ENCODE data around the gene RACK1.
"Not testable (repeated sequence)": the region's sequence is repeated elsewhere in the genome, so short reads cannot be mapped to it uniquely, and the experiment has no call there.

RACK1 gene

GRCh38 chr5:181233088-181233800 lies 10.5 kb downstream of the RACK1 start:
- no peak for DNase-seq

GRCh38 chr5:181232593-181232992 lies 11.1 kb downstream of the RACK1 start:
- no peak for DNase-seq

DNA sequence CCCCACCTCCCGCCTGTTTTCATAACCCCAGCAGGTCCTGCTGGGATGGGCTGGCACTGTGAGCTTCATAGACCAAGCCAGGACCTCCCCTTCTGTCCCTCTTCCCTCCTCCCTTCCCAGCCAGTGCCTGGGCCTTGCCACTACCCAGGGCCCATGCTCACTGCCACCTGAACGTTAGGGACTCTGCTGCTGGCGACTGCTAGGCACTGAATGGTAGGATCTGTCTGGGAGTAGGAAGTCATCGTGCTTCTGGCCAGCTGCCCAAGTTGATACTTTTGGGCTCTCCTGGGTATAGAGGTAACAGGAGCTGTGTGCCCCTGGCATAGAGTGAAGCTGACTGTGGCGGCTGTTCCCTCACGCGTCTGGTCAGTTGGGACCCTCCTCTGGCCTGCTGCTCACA lies 12.3 kb downstream of the RACK1 start:
- no peak for DNase-seq

- DNase-seq = no peak
These were observed 13.2 kb downstream of the RACK1 start for GRCh38 chr5:181230551-181230950.

DNA sequence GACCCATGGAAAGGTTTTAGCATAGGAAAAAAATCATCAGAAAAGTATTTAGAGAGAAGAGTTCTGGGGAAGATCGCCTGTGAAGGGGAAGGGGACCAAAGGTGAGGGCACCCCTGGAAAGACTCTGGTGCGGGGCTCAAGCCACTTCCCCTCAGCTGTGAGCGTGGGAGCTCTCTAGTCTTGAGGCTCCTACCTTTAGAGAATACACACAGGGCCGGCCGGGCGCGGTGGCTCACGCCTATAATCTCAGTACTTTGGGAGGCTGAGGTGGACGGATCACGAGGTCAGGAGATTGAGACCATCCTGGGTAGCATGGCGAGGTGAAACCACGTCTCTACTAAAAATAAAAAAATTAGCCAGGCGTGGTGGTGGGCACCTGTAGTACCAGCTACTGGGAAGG lies 13.7 kb downstream of the RACK1 start:
- DNase-seq = no peak

DNA sequence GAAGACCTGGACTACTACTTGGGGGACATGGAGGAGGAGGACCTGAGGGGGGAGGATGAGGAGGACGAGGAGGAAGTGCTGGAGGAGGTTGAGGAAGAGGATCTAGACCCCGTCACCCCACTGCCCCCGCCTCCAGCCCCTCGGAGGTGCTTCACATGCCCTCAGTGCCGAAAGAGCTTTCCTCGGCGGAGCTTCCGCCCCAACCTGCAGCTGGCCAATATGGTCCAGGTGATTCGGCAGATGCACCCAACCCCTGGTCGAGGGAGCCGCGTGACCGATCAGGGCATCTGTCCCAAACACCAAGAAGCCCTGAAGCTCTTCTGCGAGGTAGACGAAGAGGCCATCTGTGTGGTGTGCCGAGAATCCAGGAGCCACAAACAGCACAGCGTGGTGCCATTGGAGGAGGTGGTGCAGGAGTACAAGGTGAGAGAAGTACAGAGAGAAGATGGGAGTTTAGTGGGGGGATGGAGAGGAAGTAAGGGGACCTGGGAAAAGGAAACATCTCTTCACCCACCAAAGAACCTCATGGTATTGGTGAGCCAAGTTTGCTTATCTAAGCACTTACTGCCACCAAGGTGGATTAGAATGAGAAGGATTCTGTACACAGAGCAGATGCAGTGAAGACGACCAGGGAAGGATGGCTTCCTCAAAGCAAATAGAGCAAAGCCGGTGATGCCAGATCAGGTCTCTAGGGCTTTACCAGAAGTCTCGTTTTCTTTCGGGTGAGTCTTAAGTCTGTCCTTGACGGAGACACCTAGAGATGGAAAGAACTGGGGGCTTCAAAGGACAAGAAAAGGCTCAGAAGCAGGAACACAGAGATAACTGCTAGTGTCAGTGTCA lies 19.1 kb downstream of the RACK1 start:
- no peak for DNase-seq

DNA sequence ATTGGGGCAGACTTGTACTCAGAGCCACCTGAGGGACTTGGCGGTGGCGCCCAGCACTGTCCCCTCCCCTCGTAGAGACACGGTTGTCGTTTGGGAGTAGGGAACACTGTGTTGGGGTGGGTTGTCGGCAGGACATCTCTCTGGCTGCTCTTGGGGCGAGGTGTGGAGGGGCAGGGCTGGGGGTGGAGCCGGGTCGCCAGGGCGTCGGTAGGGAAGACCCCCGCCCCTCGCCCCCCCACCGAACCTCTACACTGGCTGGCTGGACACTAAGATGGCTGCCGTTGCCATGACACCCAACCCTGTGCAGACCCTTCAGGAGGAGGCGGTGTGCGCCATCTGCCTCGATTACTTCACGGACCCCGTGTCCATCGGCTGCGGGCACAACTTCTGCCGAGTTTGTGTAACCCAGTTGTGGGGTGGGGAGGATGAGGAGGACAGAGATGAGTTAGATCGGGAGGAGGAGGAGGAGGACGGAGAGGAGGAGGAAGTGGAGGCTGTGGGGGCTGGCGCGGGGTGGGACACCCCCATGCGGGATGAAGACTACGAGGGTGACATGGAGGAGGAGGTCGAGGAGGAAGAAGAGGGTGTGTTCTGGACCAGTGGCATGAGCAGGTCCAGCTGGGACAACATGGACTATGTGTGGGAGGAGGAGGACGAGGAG lies 19.8 kb downstream of the RACK1 start:
- no peak for DNase-seq

- no peak for DNase-seq
These were observed 20.5 kb downstream of the RACK1 start, which contains the start of gene TRIM41 for GRCh38 chr5:181223058-181223728. TSS of gene TRIM41 (plus strand) at chr5:181223281. CDS start at chr5:181224000, 719 bp downstream.

DNA sequence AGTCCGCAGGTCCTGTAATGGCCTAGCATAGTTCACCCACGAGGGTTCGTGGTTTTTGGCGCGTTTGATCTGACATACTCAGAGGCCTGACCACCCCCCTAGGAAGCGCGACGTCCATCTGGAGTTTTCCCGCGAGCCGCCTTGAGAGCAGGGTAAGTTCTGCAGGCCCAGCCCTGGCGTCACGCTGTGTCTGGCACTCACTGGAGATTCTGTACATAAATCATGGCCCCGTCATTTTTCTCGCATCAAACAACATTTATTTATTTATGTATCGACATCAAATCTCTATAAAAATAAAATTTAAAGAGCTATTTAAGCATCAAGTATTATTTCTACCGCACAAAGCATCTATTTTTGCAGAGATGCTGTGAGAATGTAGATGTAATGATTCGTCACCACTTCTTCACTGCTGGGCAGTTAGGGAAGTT lies 21.1 kb downstream of the RACK1 start:
- DNase-seq = no peak

DNA sequence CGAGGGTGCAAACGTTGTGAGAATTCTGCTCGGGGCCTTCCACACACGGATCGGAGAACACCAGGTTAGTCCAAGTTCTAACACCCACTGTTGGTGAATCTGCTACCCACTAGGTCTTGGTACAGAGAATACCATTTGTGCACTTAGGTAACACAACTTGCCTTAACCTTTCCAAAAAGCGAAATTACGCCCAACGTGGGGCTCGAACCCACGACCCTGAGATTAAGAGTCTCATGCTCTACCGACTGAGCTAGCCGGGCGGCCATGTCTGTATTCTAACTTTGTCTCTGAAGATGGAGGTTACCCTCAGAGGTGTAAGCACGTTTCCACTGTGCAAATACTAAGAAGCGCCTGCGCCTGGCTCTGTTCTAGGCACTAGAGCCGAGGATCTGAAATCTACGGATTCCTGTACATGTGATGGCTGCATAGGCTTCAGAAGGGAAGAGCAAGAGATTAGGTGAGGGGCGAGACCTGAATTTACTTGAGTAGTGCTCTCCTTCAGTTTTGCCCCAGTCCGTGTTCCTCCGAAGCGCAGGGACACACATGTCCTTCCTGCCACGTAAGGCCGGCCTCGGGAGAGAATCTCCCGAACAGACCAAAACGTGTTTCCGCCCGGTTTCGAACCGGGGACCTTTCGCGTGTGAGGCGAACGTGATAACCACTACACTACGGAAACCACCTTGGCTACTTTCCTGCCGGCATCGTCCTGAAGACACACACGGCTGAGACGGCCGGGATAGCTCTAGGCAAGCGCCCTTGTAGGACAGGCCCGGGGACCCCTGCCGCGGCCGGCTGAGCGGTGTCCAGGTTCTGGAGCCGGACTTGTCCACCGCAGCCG lies 21.7 kb downstream of the RACK1 start:
- DNase-seq = no peak

DNA sequence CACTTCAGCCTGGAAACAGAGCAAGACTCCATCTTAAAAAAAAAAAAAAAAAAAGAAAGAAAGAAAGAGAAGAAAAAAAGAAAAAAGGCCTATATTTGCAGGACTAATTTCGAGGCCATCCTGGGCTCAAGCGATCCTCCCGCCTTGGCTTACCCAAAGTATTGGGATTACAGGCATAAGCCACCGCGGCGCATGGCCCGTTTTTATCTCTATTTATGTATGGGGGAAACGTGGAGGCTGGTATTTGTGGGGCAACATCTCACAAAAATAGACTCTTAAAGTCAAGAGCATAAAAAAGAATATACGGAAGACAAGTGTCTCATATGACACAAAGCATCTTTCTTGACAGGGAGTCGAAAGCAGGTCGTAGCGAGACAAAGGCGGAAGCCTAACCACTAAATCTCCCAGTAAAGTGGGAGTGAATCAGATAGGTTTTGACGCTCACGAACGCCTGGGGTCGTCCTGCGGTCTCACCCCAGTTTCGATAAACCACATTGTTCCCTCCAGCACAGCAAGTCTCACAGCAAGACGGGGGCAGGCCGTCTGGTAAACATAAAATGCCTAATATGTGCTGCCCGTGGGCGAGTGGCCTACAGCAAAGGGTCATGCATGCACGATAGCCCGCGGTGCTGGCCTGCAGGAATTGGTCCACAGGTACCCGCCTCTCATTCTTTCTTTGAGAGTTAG lies 22.5 kb downstream of the RACK1 start:
- DNase-seq = no peak

- DNase-seq = no peak
These were observed 23.6 kb downstream of the RACK1 start for GRCh38 chr5:181220178-181220515.

GRCh38 chr5:181219262-181220177 lies 24.2 kb downstream of the RACK1 start:
- no peak for DNase-seq

DNA sequence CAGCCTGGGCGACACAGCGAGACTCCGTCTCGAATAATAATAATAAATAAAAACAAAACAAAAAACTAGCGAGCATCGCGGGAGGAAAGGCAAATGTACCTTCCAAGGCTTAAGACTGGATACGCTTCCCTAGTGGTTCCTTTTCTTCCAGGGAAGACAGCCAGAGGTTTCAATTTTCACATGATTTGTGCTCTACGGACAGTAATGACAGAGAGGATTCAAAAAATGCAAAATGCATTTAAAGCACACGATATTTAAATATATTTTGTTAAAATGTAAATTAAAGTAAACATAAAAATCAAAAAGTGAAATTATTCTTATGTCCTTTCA lies 24.9 kb downstream of the RACK1 start:
- DNase-seq = no peak

DNA sequence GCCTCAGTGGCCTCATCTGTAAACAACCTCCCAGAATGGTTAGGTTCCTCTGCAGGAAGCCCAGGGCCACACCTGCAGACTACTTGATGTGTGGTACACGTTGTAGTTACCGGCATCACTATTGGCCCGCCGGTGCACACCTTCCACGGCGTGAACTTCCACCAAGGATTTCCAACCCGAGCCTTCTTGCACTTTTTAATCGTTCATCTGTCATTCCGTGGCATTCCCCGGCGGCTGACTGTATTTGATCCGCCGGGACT lies 26.0 kb downstream of the RACK1 start:
- no peak for DNase-seq

GRCh38 chr5:181217111-181217802 lies 26.4 kb downstream of the RACK1 start:
- DNase-seq = no peak

GRCh38 chr5:181215997-181216989 lies 27.4 kb downstream of the RACK1 start:
- DNase-seq = no peak

DNA sequence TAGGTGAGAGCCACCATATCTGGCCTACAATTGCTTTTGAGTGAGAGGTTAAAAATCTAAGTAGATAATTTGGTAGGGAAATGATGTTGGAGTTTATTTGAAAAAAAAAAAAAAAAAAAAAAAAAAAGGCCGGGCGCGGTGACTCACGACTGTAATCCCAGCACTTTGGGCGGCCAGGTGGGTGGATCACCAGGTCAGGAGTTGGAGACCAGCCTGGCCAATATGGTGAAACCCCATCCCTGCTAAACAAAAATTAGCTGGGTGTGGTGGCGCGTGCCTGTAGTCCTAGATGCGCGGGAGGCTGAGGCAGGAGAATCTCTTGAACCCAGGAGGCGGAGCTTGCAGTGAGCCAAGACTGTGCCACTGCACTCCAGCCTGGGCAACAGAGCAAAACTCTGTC lies 29.5 kb downstream of the RACK1 start:
- DNase-seq = not testable (repeated sequence)

DNA sequence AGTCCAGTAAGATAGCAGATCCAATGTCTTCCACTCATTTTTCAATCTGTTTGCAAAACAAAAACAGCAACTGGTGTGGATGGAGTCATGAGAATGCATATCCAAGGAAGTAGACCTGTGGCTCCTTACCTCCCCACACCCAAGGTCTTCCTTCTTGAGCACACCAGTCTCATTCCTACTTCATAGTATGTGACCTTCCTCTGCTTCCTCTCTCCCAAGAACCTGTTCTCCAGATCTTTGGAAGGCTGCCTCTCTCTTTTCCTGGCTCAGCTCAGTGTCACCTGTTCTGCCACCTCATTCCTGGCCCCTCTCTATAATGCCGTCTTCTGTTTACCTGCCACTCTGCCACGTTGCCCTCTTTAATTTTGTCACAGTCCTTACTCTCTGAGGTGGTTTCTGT lies 30.8 kb downstream of the RACK1 start:
- no peak for DNase-seq
